ENCODE results near the gene DAAM1. TPM values are rescaled to one million over a fixed set of nuclear protein-coding genes. Genes with fewer than 3 reads are reported as not detected.

DAAM1 gene
- total RNA-seq, 2 experiments from 2014 or later = 8.3 to 10.5 TPM

DNA sequence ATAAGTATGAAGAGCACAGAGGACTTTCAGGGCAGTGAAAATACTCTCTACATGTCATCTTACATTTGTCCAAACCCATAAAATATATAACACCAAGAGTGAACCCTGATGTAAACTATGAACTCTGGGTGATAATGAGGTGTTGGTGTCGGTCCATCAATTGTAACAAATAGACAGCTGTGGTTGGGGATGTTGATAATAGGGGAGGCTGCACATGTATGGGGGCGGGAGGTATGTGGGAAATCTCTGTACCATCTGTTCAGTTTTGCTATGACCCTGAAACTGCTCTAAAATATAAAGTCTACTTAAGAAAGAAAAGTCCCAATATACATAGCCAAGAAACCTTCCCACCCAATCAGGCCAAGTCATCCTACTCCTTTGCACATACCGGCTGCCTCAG is 188.2 kb downstream of the DAAM1 start:
- CTCF ChIA-PET = no interaction called here
- H3K27ac Mint-ChIP-seq = no peak overlapping the region
- peaks cover 4% of the 10 kb centered on the region for H3K27me3 Mint-ChIP-seq
- no peak for DNase-seq
- no peaks in the 10 kb centered on the region for H3K36me3 Mint-ChIP-seq
- H3K9me3 Mint-ChIP-seq = no peaks in the 10 kb centered on the region
- no peaks in the 10 kb centered on the region for H3K4me1 Mint-ChIP-seq (ENCODE audit: low read depth)
- no peak overlapping the region for H3K4me3 Mint-ChIP-seq
- intact Hi-C loops (cut with micrococcal nuclease) = no loop called here
- POLR2A ChIA-PET = no interaction called here

- Mint-ChIP-seq H3K9me3 (no peaks in the 10 kb centered on the region), H3K4me3 (no peak overlapping the region), H3K36me3 (no peaks in the 10 kb centered on the region), H3K4me1 (ENCODE audit: low read depth) (no peaks in the 10 kb centered on the region), H3K27me3 (peaks cover 4% of the 10 kb centered on the region), H3K27ac (no peak overlapping the region)
- ChIA-PET CTCF (no interaction called here), POLR2A (no interaction called here)
- DNase-seq = no peak
- intact Hi-C loops (cut with micrococcal nuclease) = no loop called here
These were observed 189.0 kb downstream of the DAAM1 start for GRCh38 chr14:59377491-59377890.

DNA sequence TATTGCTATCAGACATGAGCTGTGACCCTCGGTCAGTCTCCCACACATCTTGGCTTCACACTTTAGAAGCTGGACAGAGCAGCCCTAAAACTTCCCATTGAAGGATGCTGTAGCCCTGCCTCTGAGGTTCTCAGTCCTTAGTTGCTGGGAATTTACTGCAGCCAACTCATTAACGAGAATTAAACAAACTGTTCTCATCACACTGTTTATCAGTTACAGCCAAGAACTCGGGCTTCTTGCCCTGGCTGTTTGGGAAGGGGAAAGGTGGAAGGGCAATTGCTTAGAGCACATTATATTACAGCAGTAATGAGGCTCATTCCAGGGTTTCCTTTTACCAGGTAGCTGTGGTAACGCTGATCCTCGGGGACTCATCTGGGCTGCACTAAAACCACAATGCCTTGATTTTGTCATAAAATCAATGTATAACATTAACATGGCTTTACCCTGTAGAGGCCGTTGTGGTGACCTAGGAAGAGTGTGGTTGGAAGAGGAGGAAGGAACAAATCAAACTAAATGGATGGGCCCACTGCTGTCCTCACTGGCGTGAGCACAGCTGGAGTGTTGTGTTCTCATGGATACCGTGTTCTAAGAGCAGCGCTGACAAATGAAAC is 189.6 kb downstream of the DAAM1 start:
- no peak overlapping the region for H3K4me3 Mint-ChIP-seq
- H3K9me3 Mint-ChIP-seq = peaks cover 5% of the 10 kb centered on the region
- no peaks in the 10 kb centered on the region for H3K4me1 Mint-ChIP-seq (ENCODE audit: low read depth)
- DNase-seq = no peak
- no peaks in the 10 kb centered on the region for H3K36me3 Mint-ChIP-seq
- no peak overlapping the region for H3K27ac Mint-ChIP-seq
- ChIA-PET POLR2A (no interaction called here), CTCF (no interaction called here)
- intact Hi-C loops (cut with micrococcal nuclease) = no loop called here
- peaks cover 4% of the 10 kb centered on the region for H3K27me3 Mint-ChIP-seq

DNA sequence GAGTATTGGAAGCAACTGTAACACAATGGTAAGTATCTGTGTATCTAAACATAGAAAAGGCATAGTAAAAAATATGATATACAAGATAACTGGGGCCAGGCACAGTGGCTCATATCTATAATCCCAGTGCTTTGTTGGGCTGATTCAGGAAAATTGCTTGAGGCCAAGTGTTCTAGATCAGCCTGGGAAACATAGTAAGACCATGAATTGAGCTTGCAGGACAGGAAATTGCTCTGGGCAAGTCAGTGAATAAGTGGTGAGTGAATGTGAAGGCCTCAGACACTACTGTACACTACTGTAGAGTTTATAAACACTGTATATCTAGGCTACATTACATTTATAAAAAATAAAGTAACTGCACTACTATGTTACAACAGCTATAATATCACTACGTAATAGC is 201.5 kb downstream of the DAAM1 start:
- peaks cover 3% of the 10 kb centered on the region for H3K27me3 Mint-ChIP-seq
- ChIA-PET POLR2A (no interaction called here), CTCF (no interaction called here)
- no peak overlapping the region for H3K27ac Mint-ChIP-seq
- intact Hi-C loops (cut with micrococcal nuclease) = no loop called here
- no peak overlapping the region for H3K4me3 Mint-ChIP-seq
- no peak for DNase-seq
- H3K36me3 Mint-ChIP-seq = peaks cover 2% of the 10 kb centered on the region
- no peaks in the 10 kb centered on the region for H3K4me1 Mint-ChIP-seq (ENCODE audit: low read depth)
- H3K9me3 Mint-ChIP-seq = peaks cover 3% of the 10 kb centered on the region

DNA sequence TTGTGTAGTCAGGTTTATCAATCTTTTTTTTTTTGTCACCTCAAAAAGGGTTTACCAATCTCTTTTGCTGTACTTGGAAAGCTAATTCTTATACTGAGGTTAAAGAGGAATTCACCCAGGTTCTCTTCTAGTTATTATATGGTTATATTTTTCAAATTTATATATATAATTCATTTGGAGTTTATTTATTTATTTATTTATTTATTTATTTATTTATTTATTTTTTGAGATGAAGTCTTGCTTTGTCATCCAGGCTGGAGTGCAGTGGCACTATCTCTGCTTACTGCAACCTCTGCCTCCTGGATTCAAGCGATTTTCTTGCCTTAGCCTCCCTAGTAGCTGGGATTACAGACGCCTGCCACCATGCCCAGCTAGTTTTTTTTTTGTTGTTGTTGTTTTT is 202.9 kb downstream of the DAAM1 start:
- Mint-ChIP-seq H3K9me3 (peaks cover 3% of the 10 kb centered on the region), H3K36me3 (peaks cover 2% of the 10 kb centered on the region), H3K27me3 (peaks cover 3% of the 10 kb centered on the region), H3K4me3 (no peak overlapping the region), H3K4me1 (ENCODE audit: low read depth) (no peaks in the 10 kb centered on the region), H3K27ac (no peak overlapping the region)
- intact Hi-C loops (cut with micrococcal nuclease) = no loop called here
- DNase-seq = no peak
- ChIA-PET POLR2A (no interaction called here), CTCF (no interaction called here)

DNA sequence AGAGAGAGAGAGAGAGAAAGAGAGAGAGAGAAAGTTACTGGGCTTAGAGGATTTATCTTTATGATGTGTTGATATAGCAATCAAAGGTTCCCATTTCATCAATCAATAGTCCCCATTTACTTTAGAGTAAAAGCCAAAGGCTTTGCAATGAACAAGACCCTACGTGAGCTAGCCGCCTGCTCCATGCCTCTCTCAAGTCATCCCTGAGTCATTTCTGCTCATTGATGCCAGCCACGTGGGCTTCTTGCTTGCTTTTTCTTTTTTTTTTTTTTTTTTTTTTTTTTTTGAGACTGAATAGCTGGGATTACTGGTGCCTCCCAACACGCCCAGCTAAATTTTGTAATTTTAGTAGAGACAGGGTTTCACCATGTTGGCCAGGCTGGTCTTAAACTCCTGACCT is 205.8 kb downstream of the DAAM1 start:
- H3K4me1 Mint-ChIP-seq (ENCODE audit: low read depth) = peaks cover 10% of the 10 kb centered on the region
- H3K27me3 Mint-ChIP-seq = peaks cover 2% of the 10 kb centered on the region
- intact Hi-C loops (cut with micrococcal nuclease) = no loop called here
- no peak for DNase-seq
- ChIA-PET CTCF (no interaction called here), POLR2A (no interaction called here)
- no peaks in the 10 kb centered on the region for H3K9me3 Mint-ChIP-seq
- H3K4me3 Mint-ChIP-seq = no peak overlapping the region
- H3K27ac Mint-ChIP-seq = no peak overlapping the region
- H3K36me3 Mint-ChIP-seq = no peaks in the 10 kb centered on the region

DNA sequence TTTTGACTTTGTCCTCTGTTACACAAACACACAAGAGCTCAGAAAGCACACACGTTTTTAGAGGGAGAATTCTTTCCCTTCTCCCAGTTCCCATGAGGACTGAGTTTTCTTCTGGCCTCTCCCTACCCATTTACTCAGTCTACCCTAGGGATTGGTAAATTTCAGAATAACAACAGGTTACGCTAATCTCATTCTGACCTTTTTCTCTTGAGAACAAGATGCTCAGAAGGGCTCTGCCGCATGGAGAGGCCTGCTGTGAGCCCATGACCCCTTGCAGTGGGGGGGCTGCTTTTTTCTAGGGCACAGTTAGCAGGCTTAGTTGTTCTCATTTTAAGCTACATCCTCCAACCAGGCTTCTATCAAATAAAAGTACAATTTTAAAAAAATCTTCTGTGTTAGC is 207.2 kb downstream of the DAAM1 start:
- H3K4me1 Mint-ChIP-seq (ENCODE audit: low read depth) = peaks cover 10% of the 10 kb centered on the region
- CTCF ChIA-PET = no interaction called here
- no peak overlapping the region for H3K27ac Mint-ChIP-seq
- no peaks in the 10 kb centered on the region for H3K27me3 Mint-ChIP-seq
- DNase-seq = no peak
- no peaks in the 10 kb centered on the region for H3K9me3 Mint-ChIP-seq
- no peak overlapping the region for H3K4me3 Mint-ChIP-seq
- no peaks in the 10 kb centered on the region for H3K36me3 Mint-ChIP-seq
- POLR2A ChIA-PET = no interaction called here
- intact Hi-C loops (cut with micrococcal nuclease) = no loop called here

DNA sequence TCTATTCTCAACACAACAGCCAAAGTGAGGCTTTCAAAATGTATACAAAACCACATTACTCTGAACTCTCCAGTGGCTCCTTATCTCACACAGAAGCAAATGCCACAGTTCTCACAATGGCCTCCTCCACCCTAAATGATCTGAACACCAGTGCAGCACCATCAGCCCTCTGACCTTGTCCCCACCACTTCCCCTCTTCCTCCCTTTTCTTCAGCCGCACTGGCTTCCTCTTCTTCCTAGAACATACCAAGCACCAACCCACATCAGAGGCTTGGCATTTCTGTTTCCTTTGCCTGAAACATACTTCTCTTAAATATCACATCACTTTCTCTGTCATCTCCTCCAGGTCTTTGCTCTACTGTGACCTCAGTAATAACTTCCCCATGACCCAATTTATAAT is 210.4 kb downstream of the DAAM1 start:
- POLR2A ChIA-PET = no interaction called here
- Mint-ChIP-seq H3K27me3 (peaks cover 2% of the 10 kb centered on the region), H3K4me1 (ENCODE audit: low read depth) (peaks cover 10% of the 10 kb centered on the region), H3K4me3 (no peak overlapping the region), H3K9me3 (peaks cover 10% of the 10 kb centered on the region), H3K36me3 (no peaks in the 10 kb centered on the region), H3K27ac (no peak overlapping the region)
- intact Hi-C loops (cut with micrococcal nuclease) = no loop called here
- DNase-seq = no peak
- CTCF ChIA-PET = no interaction called here

- Mint-ChIP-seq H3K27ac (no peak overlapping the region), H3K9me3 (peaks cover 16% of the 10 kb centered on the region), H3K36me3 (no peaks in the 10 kb centered on the region), H3K4me1 (ENCODE audit: low read depth) (no peaks in the 10 kb centered on the region), H3K27me3 (peaks cover 23% of the 10 kb centered on the region), H3K4me3 (no peak overlapping the region)
- DNase-seq = no peak
- POLR2A ChIA-PET = no interaction called here
- CTCF ChIA-PET = no interaction called here
- intact Hi-C loops (cut with micrococcal nuclease) = no loop called here
These were observed 218.2 kb downstream of the DAAM1 start for GRCh38 chr14:59406454-59407245.

GRCh38 chr14:59407246-59408010 is 219.0 kb downstream of the DAAM1 start:
- H3K27ac Mint-ChIP-seq = no peak overlapping the region
- no peaks in the 10 kb centered on the region for H3K36me3 Mint-ChIP-seq
- H3K27me3 Mint-ChIP-seq = peaks cover 27% of the 10 kb centered on the region
- H3K9me3 Mint-ChIP-seq = peaks cover 12% of the 10 kb centered on the region
- ChIA-PET POLR2A (no interaction called here), CTCF (no interaction called here)
- intact Hi-C loops (cut with micrococcal nuclease) = no loop called here
- no peaks in the 10 kb centered on the region for H3K4me1 Mint-ChIP-seq (ENCODE audit: low read depth)
- no peak for DNase-seq
- no peak overlapping the region for H3K4me3 Mint-ChIP-seq

- intact Hi-C loops (cut with micrococcal nuclease) = no loop called here
- DNase-seq = no peak
- Mint-ChIP-seq H3K4me1 (ENCODE audit: low read depth) (no peaks in the 10 kb centered on the region), H3K27ac (no peak overlapping the region), H3K36me3 (no peaks in the 10 kb centered on the region), H3K4me3 (no peak overlapping the region), H3K27me3 (peaks cover 5% of the 10 kb centered on the region), H3K9me3 (no peaks in the 10 kb centered on the region)
- CTCF ChIA-PET = no interaction called here
- POLR2A ChIA-PET = no interaction called here
These were observed 227.6 kb downstream of the DAAM1 start for GRCh38 chr14:59415836-59416602.

- H3K27ac Mint-ChIP-seq = no peak overlapping the region
- H3K27me3 Mint-ChIP-seq = peaks cover under 1% of the 10 kb centered on the region
- POLR2A ChIA-PET = no interaction called here
- CTCF ChIA-PET = no interaction called here
- H3K36me3 Mint-ChIP-seq = no peaks in the 10 kb centered on the region
- no peaks in the 10 kb centered on the region for H3K4me1 Mint-ChIP-seq (ENCODE audit: low read depth)
- no peak for DNase-seq
- intact Hi-C loops (cut with micrococcal nuclease) = no loop called here
- no peaks in the 10 kb centered on the region for H3K9me3 Mint-ChIP-seq
- H3K4me3 Mint-ChIP-seq = no peak overlapping the region
These were observed 228.8 kb downstream of the DAAM1 start for GRCh38 chr14:59417311-59417710.
